Measurements from ENCODE around the gene BMP6. TPM values are rescaled to one million over a fixed set of nuclear protein-coding genes. Genes with fewer than 3 reads are reported as not detected.
A peak's percentile ranks its signal among the peaks of the same experiment; 100 is the strongest.

Gene BMP6
- total RNA-seq, 1 experiment from 2014 or later, result 0.28 TPM

DNA sequence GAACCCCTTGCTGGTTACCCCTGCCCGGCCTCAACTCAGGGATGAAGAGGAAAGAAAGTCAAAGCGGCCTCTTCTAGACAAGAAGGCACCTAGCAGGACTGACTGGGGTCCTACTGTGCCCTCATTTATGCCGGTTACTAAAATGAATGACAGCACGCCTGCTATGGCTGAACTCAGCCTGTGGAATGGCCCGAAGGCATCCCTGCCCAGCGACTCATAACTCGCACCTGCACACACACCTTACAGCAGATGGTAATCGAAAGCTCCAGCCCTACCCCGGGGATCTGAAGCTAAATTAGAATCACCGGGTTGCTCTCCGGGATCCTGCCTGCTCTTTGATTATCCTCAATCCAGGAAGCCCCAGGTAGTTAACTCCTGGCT is 185.4 kb downstream of the BMP6 start:
- TF ChIP-seq, protein P1, sequence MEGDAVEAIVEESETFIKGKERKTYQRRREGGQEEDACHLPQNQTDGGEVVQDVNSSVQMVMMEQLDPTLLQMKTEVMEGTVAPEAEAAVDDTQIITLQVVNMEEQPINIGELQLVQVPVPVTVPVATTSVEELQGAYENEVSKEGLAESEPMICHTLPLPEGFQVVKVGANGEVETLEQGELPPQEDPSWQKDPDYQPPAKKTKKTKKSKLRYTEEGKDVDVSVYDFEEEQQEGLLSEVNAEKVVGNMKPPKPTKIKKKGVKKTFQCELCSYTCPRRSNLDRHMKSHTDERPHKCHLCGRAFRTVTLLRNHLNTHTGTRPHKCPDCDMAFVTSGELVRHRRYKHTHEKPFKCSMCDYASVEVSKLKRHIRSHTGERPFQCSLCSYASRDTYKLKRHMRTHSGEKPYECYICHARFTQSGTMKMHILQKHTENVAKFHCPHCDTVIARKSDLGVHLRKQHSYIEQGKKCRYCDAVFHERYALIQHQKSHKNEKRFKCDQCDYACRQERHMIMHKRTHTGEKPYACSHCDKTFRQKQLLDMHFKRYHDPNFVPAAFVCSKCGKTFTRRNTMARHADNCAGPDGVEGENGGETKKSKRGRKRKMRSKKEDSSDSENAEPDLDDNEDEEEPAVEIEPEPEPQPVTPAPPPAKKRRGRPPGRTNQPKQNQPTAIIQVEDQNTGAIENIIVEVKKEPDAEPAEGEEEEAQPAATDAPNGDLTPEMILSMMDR (conservative IDR thresholded peaks at IDR 0.05), result no peak
- Histone ChIP-seq H3K79me2 (ENCODE audit: insufficient read depth, low read length) (peaks cover 25% of the 10 kb centered on the region; the same call in 1 of the 2 replicates), H3K27ac (ENCODE audit: insufficient read length, low read depth, low read length) (no peak overlapping the region), H3K14ac (ENCODE audit: insufficient read depth, low read length) (no peak overlapping the region), H3K9me3 (ENCODE audit: control insufficient read depth, low read depth, low read length) (no peaks in the 10 kb centered on the region), H3K18ac (ENCODE audit: insufficient read length, low read depth, low read length) (no peak overlapping the region), H3K4ac (ENCODE audit: low read depth, low read length) (no peak overlapping the region), H2BK20ac (ENCODE audit: low read depth, low read length, poor library complexity, severe bottlenecking) (no peak overlapping the region), H4K5ac (ENCODE audit: insufficient read length, low read depth, low read length) (no peak overlapping the region), H3K23ac (ENCODE audit: insufficient read length, low read depth, low read length) (no peak overlapping the region), H4K91ac (ENCODE audit: insufficient read length, low read depth, low read length) (no peak overlapping the region), H3K79me1 (ENCODE audit: insufficient read depth, low read depth, low read length, poor library complexity, severe bottlenecking) (no peaks in the 10 kb centered on the region), H2BK120ac (ENCODE audit: low read depth, low read length, poor library complexity, severe bottlenecking) (no peak overlapping the region), H3K9ac (ENCODE audit: extremely low read depth, insufficient read length, low read length) (peak overlapping the region; percentile 64), H3K23me2 (ENCODE audit: insufficient read length, low read depth, low read length, poor library complexity, severe bottlenecking) (peaks cover 10% of the 10 kb centered on the region), H4K8ac (replicated peaks; ENCODE audit: insufficient read length, low read depth, low read length) (no peak overlapping the region), H3T11ph (ENCODE audit: low read length) (no peak overlapping the region), H2BK5ac (ENCODE audit: insufficient read length, low read length) (no peak overlapping the region), H2AFZ (ENCODE audit: low read length) (no peak overlapping the region), H4K20me1 (ENCODE audit: control insufficient read depth, insufficient read depth, insufficient read length) (no peaks in the 10 kb centered on the region), H2BK12ac (ENCODE audit: insufficient read length, low read depth, low read length) (no peak overlapping the region), H3K56ac (ENCODE audit: insufficient read length, low read depth, low read length) (no peak overlapping the region), H3K27me3 (ENCODE audit: insufficient read depth, low read length) (no peaks in the 10 kb centered on the region; the same call in 1 of the 2 replicates), H3K4me1 (ENCODE audit: insufficient read depth, low read length) (no peaks in the 10 kb centered on the region), H2BK15ac (ENCODE audit: low read depth, low read length) (no peak overlapping the region), H3K4me2 (ENCODE audit: insufficient read depth, insufficient read length, low read length) (peak overlapping the region; percentile 44), H2AK5ac (ENCODE audit: insufficient read length, low read length) (no peak overlapping the region)
- Mint-ChIP-seq H3K36me3 (ENCODE audit: insufficient read depth in 1 of 3, low read depth in 3 of 3) (peaks cover 0 to 5% (median 5%) of the 10 kb centered on the region in 3 experiments; a peak in 5 of 7 replicates), H3K27me3 (ENCODE audit: low read depth) (no peaks in the 10 kb centered on the region; the same call in 1 of the 2 replicates), H3K4me1 (peaks cover 9 to 12% of the 10 kb centered on the region in 2 experiments), H3K27ac (peak overlapping the region in 1 of 3 experiments; percentile 63; a peak in 2 of 7 replicates), H3K4me3 (no peak overlapping the region; a peak in 2 of 5 replicates), H3K9me3 (no peaks in the 10 kb centered on the region)
- no CpG with 5 or more reads among the region's 11 CpGs for WGBS (ENCODE audit: extremely low coverage, insufficient read length, low lambda C conversion rate)
- no peak for DNase-seq
